GM23248 (cell line): ENCODE measurements around the gene FAM171A1.

Source experiments
- EZH2 ChIP-seq: fragments of 200-600 bp; sonication (generic); IDR thresholded peaks from 2 replicates; pipeline ENCODE4 v1.6.1; 2018; ENCODE audit warnings: antibody characterized with exemption, mild to moderate bottlenecking; ENCODE audit not compliant: insufficient read depth, poor library complexity, severe bottlenecking
- EZH2phosphoT487 ChIP-seq: fragments of 200-600 bp; sonication (generic); IDR thresholded peaks from 2 replicates; pipeline ENCODE4 v1.6.1; 2018; ENCODE audit warnings: antibody characterized with exemption, moderate library complexity, mild to moderate bottlenecking, low read depth; ENCODE audit not compliant: insufficient read depth

DNA sequence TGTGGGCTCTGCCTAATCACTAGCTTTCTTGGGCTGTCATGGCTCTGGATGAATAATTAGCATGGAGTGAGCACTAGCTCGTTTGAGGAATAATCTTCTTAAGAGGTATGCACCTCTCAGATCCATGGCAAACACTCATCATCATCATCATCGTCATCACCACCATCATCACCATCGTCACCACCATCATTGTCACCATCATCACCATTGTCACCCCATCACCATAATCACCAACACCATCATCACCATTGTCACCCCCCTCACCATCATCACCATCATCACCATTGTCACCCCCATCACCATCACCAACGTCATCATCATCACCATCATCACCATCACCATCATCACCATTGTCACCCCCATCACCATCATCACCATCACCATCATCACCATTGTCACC, 141.8 kb downstream of the FAM171A1 start:
- TF ChIP-seq EZH2, result no peak
- no peak for TF ChIP-seq EZH2phosphoT487
